ENCODE data around the gene MRPS33. TPM values are rescaled to one million over a fixed set of nuclear protein-coding genes. Genes with fewer than 3 reads are reported as not detected.

MRPS33 gene
- polyA plus RNA-seq, 1 donor, result 74.3 TPM

Other genes starting within 250 kb of the MRPS33 start
- gene BRAF, start 90.0 kb downstream of the MRPS33 start, polyA plus RNA-seq (ENCODE audit: insufficient read length), result 9.8 TPM
- gene TMEM178B, start 59.1 kb upstream of the MRPS33 start, polyA plus RNA-seq (ENCODE audit: insufficient read length), result 0.43 TPM